ENCODE results near the gene MAOB. TPM values are rescaled to one million over a fixed set of nuclear protein-coding genes. Genes with fewer than 3 reads are reported as not detected.

MAOB gene
- total RNA-seq, 2 donors from 2014 or later, result 0.46 to 0.73 TPM

GRCh38 chrX:43756076-43756475, 126.2 kb downstream of the MAOB start:
- H3K36me3 ChIP-seq (ENCODE audit: control insufficient read depth, insufficient read depth, low read length), result no peaks in the 10 kb centered on the region
- H3K9me3 ChIP-seq (ENCODE audit: control insufficient read depth, low read length), result no peaks in the 10 kb centered on the region
- H3K27ac ChIP-seq (ENCODE audit: low read depth, low read length), result no peak overlapping the region
- no peak for DNase-seq
- H3K36me3 Mint-ChIP-seq (ENCODE audit: low read depth), result no peaks in the 10 kb centered on the region
- H3K4me1 Mint-ChIP-seq, result no peaks in the 10 kb centered on the region
- H3K27me3 ChIP-seq (ENCODE audit: control insufficient read depth, insufficient read depth, low read length, poor library complexity, severe bottlenecking), result no peaks in the 10 kb centered on the region
- no peak overlapping the region for H3K9ac ChIP-seq (ENCODE audit: extremely low read depth, low read length, poor library complexity, severe bottlenecking)
- no peaks in the 10 kb centered on the region for H3K4me1 ChIP-seq (ENCODE audit: control insufficient read depth, insufficient read depth, low read length)
- H3K4me3 ChIP-seq (ENCODE audit: low read length), result no peak overlapping the region
- 92 to 95% methylated on average over 2 to 5 of the region's 5 CpGs for WGBS, 2 experiments (ENCODE audit: insufficient coverage in 1 of 2, insufficient read length in 1 of 2)
- H3K27me3 Mint-ChIP-seq (ENCODE audit: insufficient read depth), result no peaks in the 10 kb centered on the region
- peaks cover 22% of the 10 kb centered on the region for H3K9me3 Mint-ChIP-seq
- no peak for TF ChIP-seq CTCF (conservative IDR thresholded peaks at IDR 0.05)
- H3K4me3 Mint-ChIP-seq, result no peak overlapping the region
- no peak overlapping the region for H3K27ac Mint-ChIP-seq

GRCh38 chrX:43753637-43754036, 128.6 kb downstream of the MAOB start:
- no peak overlapping the region for H3K4me3 Mint-ChIP-seq
- no peaks in the 10 kb centered on the region for H3K36me3 ChIP-seq (ENCODE audit: control insufficient read depth, insufficient read depth, low read length)
- no peaks in the 10 kb centered on the region for H3K27me3 Mint-ChIP-seq (ENCODE audit: insufficient read depth)
- no peaks in the 10 kb centered on the region for H3K9me3 ChIP-seq (ENCODE audit: control insufficient read depth, low read length)
- TF ChIP-seq CTCF (conservative IDR thresholded peaks at IDR 0.05), result no peak
- H3K36me3 Mint-ChIP-seq (ENCODE audit: low read depth), result no peaks in the 10 kb centered on the region
- H3K4me3 ChIP-seq (ENCODE audit: low read length), result no peak overlapping the region
- WGBS, 2 experiments (ENCODE audit: insufficient coverage in 1 of 2, insufficient read length in 1 of 2), result 85 to 94% methylated on average over 2 to 3 of the region's 3 CpGs
- no peak overlapping the region for H3K27ac ChIP-seq (ENCODE audit: low read depth, low read length)
- H3K9me3 Mint-ChIP-seq, result peaks cover 23% of the 10 kb centered on the region
- no peaks in the 10 kb centered on the region for H3K4me1 ChIP-seq (ENCODE audit: control insufficient read depth, insufficient read depth, low read length)
- no peak overlapping the region for H3K9ac ChIP-seq (ENCODE audit: extremely low read depth, low read length, poor library complexity, severe bottlenecking)
- H3K27me3 ChIP-seq (ENCODE audit: control insufficient read depth, insufficient read depth, low read length, poor library complexity, severe bottlenecking), result no peaks in the 10 kb centered on the region
- no peaks in the 10 kb centered on the region for H3K4me1 Mint-ChIP-seq
- no peak for DNase-seq
- H3K27ac Mint-ChIP-seq, result no peak overlapping the region

GRCh38 chrX:43750248-43750676, 132.0 kb downstream of the MAOB start:
- Histone ChIP-seq H3K9me3 (ENCODE audit: control insufficient read depth, low read length) (no peaks in the 10 kb centered on the region), H3K36me3 (ENCODE audit: control insufficient read depth, insufficient read depth, low read length) (no peaks in the 10 kb centered on the region), H3K27ac (ENCODE audit: low read depth, low read length) (no peak overlapping the region), H3K9ac (ENCODE audit: extremely low read depth, low read length, poor library complexity, severe bottlenecking) (no peak overlapping the region), H3K4me3 (ENCODE audit: low read length) (no peak overlapping the region), H3K4me1 (ENCODE audit: control insufficient read depth, insufficient read depth, low read length) (no peaks in the 10 kb centered on the region), H3K27me3 (ENCODE audit: control insufficient read depth, insufficient read depth, low read length, poor library complexity, severe bottlenecking) (no peaks in the 10 kb centered on the region)
- Mint-ChIP-seq H3K4me3 (no peak overlapping the region), H3K9me3 (peaks cover 11% of the 10 kb centered on the region), H3K36me3 (ENCODE audit: low read depth) (no peaks in the 10 kb centered on the region), H3K27me3 (ENCODE audit: insufficient read depth) (no peaks in the 10 kb centered on the region), H3K4me1 (peaks cover 2% of the 10 kb centered on the region), H3K27ac (no peak overlapping the region)
- DNase-seq, result peak; percentile 80
- 0 to 28% methylated on average over 1 to 4 of the region's 6 CpGs for WGBS, 2 experiments (ENCODE audit: insufficient coverage in 1 of 2, insufficient read length in 1 of 2)
- TF ChIP-seq CTCF (conservative IDR thresholded peaks at IDR 0.05), result peak; percentile 84
